GM21737 (cell line): Measurements from ENCODE around the gene GULP1.
"Not testable (repeated sequence)": the region's sequence is repeated elsewhere in the genome, so short reads cannot be mapped to it uniquely, and the experiment has no call there.

Experiments
- ATAC-seq: cut with Tn5 transposase; IDR thresholded peaks from one replicate; pipeline ENCODE4 v1.9.1; 2021; ENCODE audit warnings: mild to moderate bottlenecking, moderate library complexity; ENCODE audit not compliant: unreplicated experiment

GULP1 gene

GRCh38 chr2:188292348-188293239 lies 920 bp downstream of the GULP1 start:
- no peak for ATAC-seq

GRCh38 chr2:188293601-188294351 lies 2.1 kb downstream of the GULP1 start:
- no peak for ATAC-seq

GRCh38 chr2:188294352-188294926 lies 2.8 kb downstream of the GULP1 start:
- ATAC-seq, result no peak

GRCh38 chr2:188295067-188295685 lies 3.5 kb downstream of the GULP1 start:
- ATAC-seq, result no peak

DNA sequence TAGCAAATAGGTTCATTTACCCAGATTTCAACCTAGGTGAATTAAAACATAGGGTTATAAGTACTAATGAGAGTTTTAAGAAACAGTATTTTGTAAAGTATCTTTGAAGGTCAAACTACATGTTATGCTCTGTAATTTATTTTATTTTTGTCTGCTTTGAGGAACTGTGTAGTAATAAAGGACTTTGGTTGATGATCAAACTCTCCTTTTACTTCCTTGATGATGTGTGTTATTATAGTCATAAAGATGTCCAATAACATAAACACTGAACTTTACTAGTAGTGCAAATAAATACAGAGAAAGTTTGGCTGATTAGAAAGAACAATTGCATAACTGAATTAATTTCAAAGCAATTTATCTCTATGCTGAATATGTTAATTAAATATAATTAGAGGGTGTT lies 6.3 kb downstream of the GULP1 start:
- ATAC-seq, result no peak

DNA sequence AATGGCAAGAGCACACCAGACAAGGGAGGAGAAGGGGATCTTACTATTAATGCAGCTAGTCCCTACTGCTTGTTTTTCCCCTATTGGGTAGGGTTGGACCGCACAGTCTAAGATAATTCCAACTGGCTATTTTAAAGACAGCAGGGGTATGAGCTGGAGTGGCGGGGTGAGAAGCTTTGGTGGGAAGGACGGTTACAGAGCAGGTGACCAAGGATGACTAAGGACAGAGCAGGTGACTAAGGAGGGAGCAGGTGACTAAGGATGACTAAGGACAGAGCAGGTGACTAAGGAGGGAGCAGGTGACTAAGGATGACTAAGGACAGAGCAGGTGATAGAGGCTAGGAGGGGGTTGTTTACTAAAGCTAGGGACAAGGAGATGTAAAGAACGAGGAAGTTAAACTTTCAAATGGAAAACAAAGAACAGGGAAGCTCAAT lies 7.3 kb downstream of the GULP1 start:
- not testable (repeated sequence) for ATAC-seq

DNA sequence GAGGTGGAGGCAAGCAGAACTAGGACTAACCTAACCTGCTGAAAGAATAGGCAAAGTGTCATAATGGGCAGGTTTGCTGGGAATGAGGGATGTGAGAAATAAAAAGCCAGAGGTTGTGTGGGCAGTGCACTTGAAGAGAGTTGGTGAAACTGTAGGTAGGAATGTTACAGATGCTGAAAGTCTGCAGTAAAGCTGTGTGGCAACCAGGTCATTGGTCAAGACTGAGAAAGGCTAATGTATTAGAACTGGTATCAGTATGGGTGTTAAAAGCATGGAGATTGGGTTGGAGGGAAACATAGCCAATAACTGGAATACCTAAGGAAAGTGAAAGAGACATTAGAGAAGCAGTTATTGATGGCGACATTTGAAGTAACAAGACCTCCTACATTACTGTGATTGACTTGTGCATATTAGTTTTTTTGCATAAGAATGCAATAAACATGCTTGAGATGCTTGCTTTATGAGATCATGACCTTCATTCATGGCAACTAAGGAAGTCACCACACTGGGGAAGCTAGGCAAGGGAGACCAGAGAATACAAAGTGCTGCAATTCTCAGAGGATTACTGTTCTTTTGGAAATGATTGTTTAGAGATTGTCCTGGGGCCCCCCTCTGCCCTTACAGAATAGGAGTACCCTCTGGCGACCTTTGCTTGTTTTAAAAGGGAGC lies 11.8 kb downstream of the GULP1 start:
- ATAC-seq, result no peak

GRCh38 chr2:188305271-188305670 lies 13.6 kb downstream of the GULP1 start:
- ATAC-seq, result no peak

DNA sequence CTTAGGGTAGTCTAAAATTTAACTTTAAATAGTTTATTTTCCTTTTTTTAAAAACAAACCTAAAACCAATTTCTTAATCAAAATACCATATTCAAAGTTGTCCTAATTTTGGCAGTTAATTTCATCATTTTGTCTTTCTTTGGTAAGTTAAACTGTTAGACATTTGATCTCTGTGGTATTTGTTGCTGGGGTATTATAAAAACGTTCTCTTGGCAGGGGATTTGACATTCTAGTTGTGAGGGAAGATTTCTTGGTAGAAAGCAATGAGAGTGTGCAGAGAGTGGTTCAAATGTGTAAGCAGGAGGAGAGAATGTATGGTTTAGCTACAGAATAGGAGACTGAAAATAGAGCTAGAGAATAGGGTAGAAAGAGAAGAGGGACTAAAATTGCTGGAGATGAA lies 14.6 kb downstream of the GULP1 start:
- ATAC-seq, result no peak

DNA sequence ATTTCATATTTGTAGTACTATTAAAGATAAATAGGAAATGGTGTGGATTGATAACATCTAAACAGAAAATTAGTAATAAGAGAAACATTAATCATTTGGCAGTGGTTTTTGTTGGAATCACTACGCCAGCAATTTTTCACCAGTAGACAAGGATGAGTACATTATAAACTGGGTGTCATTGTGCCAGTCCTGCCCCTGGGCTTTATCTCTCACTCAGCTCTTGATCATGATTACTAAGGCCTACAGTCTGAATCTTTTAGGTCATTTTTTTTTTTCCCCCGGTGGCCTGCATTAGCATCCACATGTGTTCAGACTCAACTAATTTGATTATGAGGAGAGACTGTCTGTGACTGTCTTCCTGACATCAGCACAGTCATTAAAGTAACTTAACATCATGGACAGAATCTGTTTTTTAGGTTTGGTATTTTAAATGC lies 16.2 kb downstream of the GULP1 start:
- no peak for ATAC-seq

- ATAC-seq, result no peak
Measured at GRCh38 chr2:188308483-188308882, 16.8 kb downstream of the GULP1 start.

GRCh38 chr2:188309364-188309763 lies 17.7 kb downstream of the GULP1 start:
- no peak for ATAC-seq

DNA sequence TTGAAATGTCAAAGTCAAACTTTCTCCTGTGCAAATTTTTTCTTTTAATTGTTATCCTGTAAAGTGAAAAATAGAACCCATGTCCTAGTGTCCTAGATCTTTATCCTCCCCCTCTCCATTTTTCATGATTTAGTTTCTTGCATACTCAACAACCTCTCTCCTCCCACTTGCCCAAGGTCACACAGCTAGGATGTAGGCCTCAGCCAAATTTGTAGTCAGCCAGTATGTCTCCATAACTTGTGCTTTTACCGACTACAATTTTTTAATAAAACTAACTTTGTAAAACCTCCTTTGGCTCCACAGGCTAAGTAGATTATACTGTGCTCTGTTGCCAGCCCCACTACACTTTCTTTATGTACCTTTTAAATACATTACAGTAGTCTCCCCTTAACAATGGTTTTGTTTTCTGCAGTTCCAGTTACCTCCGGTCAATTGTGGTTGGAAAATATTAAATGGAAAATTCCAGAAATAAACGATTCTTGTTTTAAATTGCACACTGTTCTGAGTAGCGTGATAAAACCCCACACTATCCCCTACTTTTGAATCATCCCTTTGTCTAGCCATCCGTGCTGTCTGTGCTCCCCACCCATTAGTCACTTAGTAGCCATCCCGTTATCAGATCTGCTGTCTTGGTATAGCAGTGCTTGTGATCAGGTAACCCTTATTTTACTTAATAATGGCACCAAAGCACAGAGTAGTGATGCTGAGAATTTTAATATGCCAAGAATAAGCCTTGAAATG lies 22.8 kb downstream of the GULP1 start:
- no peak for ATAC-seq

GRCh38 chr2:188315750-188316149 lies 24.1 kb downstream of the GULP1 start:
- ATAC-seq, result no peak

- ATAC-seq, result no peak
Measured at GRCh38 chr2:188316342-188316741, 24.7 kb downstream of the GULP1 start.

- no peak for ATAC-seq
Measured at GRCh38 chr2:188316791-188317423, 25.2 kb downstream of the GULP1 start.

DNA sequence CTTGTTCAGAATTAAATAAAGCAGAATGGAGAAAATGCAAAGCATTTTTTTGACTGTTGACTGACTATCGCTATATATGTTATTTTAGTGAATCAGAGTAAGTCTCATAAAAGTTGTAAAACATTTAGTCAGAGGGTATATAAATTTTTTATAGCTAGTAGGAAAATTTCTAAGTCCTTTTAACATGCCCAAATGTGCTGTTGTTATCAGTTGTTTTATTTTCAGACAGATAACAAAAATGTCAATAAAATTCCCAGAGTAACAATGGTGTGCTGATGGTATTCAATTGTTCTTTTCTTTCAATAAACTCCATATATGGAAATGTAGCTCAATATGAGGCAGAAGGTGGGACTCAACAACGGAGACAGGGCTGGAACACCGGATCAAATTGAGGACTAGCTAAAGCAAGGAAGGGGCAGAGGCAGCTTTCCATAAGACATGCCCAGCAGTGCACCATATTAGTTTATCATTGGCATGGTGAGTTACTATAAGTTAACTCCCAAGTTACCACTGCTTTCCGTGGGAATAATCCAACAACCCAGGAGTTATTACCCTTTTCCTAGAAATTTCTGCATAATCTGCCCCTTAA lies 26.6 kb downstream of the GULP1 start:
- ATAC-seq, result no peak

DNA sequence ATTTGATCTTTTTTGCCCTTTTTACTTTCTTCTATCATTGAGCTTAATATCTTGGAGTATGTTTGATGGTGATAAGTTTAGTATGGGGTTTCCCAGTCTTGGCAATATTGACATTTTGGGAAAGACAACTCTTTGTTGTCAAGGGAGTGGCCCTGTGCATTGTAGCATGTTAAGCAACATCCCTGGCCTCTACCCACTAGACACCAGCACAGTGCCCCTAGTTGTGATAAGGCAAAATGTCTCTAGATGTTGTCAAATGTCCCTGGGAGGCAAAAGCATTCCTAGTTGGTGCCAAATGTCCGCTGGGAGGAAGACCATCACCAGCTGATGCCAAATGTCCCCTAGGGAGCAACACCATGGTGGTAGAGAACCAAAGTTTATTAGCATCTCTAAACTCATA lies 28.2 kb downstream of the GULP1 start:
- ATAC-seq, result no peak

DNA sequence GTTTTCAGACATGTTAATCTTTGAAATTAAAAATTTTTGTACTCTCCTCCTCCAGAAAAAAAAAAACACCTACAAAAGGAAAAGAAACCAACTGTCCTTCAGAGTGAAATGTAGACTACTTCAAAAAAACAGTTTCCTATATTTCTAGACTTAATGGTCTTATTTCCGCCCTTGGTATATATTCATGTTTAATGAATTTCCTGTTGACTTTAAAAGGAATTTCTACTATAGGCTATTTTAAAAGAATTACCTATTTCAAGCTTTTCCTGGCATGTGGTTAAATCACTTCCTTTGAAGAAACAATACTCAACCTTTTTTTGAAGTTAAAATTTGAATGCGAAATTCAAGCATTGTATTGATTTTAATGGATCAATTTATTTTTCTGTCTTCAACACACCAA lies 29.2 kb downstream of the GULP1 start:
- ATAC-seq, result no peak
